HEK293T (cell line): Measurements from ENCODE around the gene CAT.

Experiments
- CTCF ChIA-PET: fragments of 350-600 bp; formaldehyde crosslinking; extraction: SDS; loops from one replicate; lab custom pipeline; 2021; ENCODE audit warnings: antibody characterized with exemption, inconsistent platforms; lab: Yijun Ruan, JAX
- POLR2A ChIA-PET: fragments of 350-600 bp; formaldehyde crosslinking; extraction: SDS; loops from one replicate; lab custom pipeline; 2020; ENCODE audit warnings: antibody characterized with exemption, inconsistent platforms; lab: Yijun Ruan, JAX
- DNase-seq: peaks from one replicate; pipeline ENCODE4 v3.0.0; 2012; ENCODE audit warnings: mixed read lengths; ENCODE audit errors: extremely low spot score
- ARNT ChIP-seq: fragments of 450-650 bp; IDR thresholded peaks from 2 replicates; pipeline ENCODE4 v1.6.1; 2017; ENCODE audit warnings: mild to moderate bottlenecking
- BHLHE40 ChIP-seq: fragments of 450-650 bp; IDR thresholded peaks from 2 replicates; pipeline ENCODE4 v1.6.1; 2016; ENCODE audit warnings: mild to moderate bottlenecking, moderate library complexity, borderline replicate concordance
- CTBP1 ChIP-seq: fragments of 450-650 bp; IDR thresholded peaks from 2 replicates; pipeline ENCODE4 v1.6.1; 2016; ENCODE audit warnings: borderline replicate concordance
- ELF4 ChIP-seq: fragments of 450-650 bp; IDR thresholded peaks from 2 replicates; pipeline ENCODE4 v1.6.1; 2017; ENCODE audit warnings: antibody characterized with exemption
- FOXA1 ChIP-seq: fragments of 450-650 bp; IDR thresholded peaks from 2 replicates; pipeline ENCODE4 v1.6.1; 2016; ENCODE audit warnings: mild to moderate bottlenecking
- FOXK2 ChIP-seq: fragments of 450-650 bp; IDR thresholded peaks from 2 replicates; pipeline ENCODE4 v1.6.1; 2016; ENCODE audit warnings: mild to moderate bottlenecking
- FOXM1 ChIP-seq: fragments of 450-650 bp; IDR thresholded peaks from 2 replicates; pipeline ENCODE4 v1.6.1; 2017; ENCODE audit warnings: mild to moderate bottlenecking, borderline replicate concordance
- HDGF ChIP-seq: fragments of 450-650 bp; IDR thresholded peaks from 2 replicates; pipeline ENCODE4 v1.6.1; 2017; ENCODE audit warnings: antibody characterized with exemption, borderline replicate concordance
- L3MBTL2 ChIP-seq: fragments of 450-650 bp; conservative IDR thresholded peaks from 2 replicates; pipeline ENCODE4 v1.6.1; 2016; ENCODE audit warnings: mild to moderate bottlenecking
- LEF1 ChIP-seq: fragments of 450-650 bp; IDR thresholded peaks from 2 replicates; pipeline ENCODE4 v1.6.1; 2017; ENCODE audit warnings: mild to moderate bottlenecking, borderline replicate concordance
- NFRKB ChIP-seq: fragments of 450-650 bp; IDR thresholded peaks from 2 replicates; pipeline ENCODE4 v1.6.1; 2016; ENCODE audit warnings: mild to moderate bottlenecking, moderate library complexity
- SP1 ChIP-seq: fragments of 450-650 bp; IDR thresholded peaks from 2 replicates; pipeline ENCODE4 v1.6.1; 2017
- SUZ12 ChIP-seq: fragments of 450-650 bp; IDR thresholded peaks from 2 replicates; pipeline ENCODE4 v1.6.1; 2016; ENCODE audit warnings: mild to moderate bottlenecking
- TARDBP ChIP-seq: fragments of 450-650 bp; IDR thresholded peaks from 2 replicates; pipeline ENCODE4 v1.6.1; 2016
- ZNF384 ChIP-seq: fragments of 450-650 bp; IDR thresholded peaks from 2 replicates; pipeline ENCODE4 v1.6.1; 2016
- TF ChIP-seq, protein P1 (sequence below): fragments of 450-650 bp; IDR thresholded peaks from 2 replicates; pipeline ENCODE4 v1.6.1; 2016

The CAT gene

DNA sequence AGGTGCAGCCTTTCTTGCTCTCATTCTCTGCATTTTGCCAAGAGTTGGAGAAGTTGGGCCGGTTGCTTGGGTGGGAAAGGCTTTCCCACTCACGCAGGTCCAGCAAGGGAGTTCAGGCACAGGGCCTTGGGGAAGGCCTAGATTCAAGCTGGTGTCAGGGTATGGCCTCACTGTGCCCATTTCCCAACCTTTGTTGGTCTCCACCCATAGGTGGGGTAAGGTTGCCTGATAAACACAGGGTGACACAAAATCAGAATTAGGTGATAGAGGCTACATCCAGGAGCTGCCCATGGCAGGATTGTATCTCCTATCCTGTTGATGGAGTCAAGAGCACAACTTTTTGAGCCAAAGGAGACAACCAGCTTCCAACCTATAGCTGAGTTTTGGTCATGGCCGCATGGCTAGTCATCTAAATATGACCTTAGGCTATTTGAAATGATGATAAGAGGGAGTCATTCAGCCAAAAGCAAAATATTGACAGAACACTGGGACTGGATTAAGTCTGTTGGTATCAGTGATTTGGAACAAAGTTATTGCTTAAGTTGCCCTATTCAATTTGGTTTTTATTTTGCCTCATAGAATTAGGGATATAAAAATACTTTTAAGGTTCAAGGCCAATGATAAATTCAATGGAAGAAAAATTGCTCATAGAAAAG is 20.9 kb downstream of the CAT start:
- no peak for DNase-seq
- ChIA-PET POLR2A (no interaction called here), CTCF (interaction anchor here (0.6 to 1.2 kb wide), 2 partner anchors 94 to 300 kb away, joined by 3 to 6 read pairs; no protein-coding TSS in a partner anchor)

GRCh38 chr11:34460278-34460677 is 21.5 kb downstream of the CAT start:
- DNase-seq = no peak
- POLR2A ChIA-PET = no interaction called here
- CTCF ChIA-PET = interaction anchor here (0.6 to 1.2 kb wide), 2 partner anchors 94 to 299 kb away, joined by 3 to 6 read pairs; no protein-coding TSS in a partner anchor
- TF ChIP-seq, protein P1, sequence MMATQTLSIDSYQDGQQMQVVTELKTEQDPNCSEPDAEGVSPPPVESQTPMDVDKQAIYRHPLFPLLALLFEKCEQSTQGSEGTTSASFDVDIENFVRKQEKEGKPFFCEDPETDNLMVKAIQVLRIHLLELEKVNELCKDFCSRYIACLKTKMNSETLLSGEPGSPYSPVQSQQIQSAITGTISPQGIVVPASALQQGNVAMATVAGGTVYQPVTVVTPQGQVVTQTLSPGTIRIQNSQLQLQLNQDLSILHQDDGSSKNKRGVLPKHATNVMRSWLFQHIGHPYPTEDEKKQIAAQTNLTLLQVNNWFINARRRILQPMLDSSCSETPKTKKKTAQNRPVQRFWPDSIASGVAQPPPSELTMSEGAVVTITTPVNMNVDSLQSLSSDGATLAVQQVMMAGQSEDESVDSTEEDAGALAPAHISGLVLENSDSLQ = no peak
- TF ChIP-seq L3MBTL2 (no peak), FOXA1 (no peak), FOXM1 (no peak), NFRKB (no peak), ZNF384 (no peak), LEF1 (no peak), FOXK2 (no peak), TARDBP (no peak), ARNT (no peak), HDGF (no peak), ELF4 (no peak), CTBP1 (no peak), BHLHE40 (no peak), SUZ12 (no peak), SP1 (no peak)

More for the DNA sequence above, 20.9 kb downstream of the CAT start:
- TF ChIP-seq ELF4 = no peak
- TF ChIP-seq CTBP1 = no peak
- TF ChIP-seq SP1 = no peak
- no peak for TF ChIP-seq TARDBP
- TF ChIP-seq NFRKB = no peak

- POLR2A ChIA-PET = no interaction called here
- TF ChIP-seq HDGF (no peak), ARNT (no peak), CTBP1 (no peak), FOXM1 (no peak), ELF4 (no peak), FOXK2 (no peak), FOXA1 (no peak), LEF1 (no peak), L3MBTL2 (no peak), SP1 (no peak), NFRKB (no peak), BHLHE40 (no peak), TARDBP (no peak), SUZ12 (no peak), ZNF384 (no peak)
- TF ChIP-seq, protein P1 = no peak
- CTCF ChIA-PET = no interaction called here
Measured at GRCh38 chr11:34461215-34461614, 22.5 kb downstream of the CAT start.

GRCh38 chr11:34464591-34465051 is 25.9 kb downstream of the CAT start:
- POLR2A ChIA-PET = no interaction called here
- TF ChIP-seq SP1 (no peak), LEF1 (no peak), BHLHE40 (no peak), FOXM1 (no peak), HDGF (no peak)
- DNase-seq = no peak
- CTCF ChIA-PET = interaction anchor here (1.5 kb wide), 1 partner anchor 99 kb away, joined by 5 read pairs; no protein-coding TSS in a partner anchor

More at GRCh38 chr11:34461215-34461614, 22.5 kb downstream of the CAT start:
- no peak for DNase-seq

DNA sequence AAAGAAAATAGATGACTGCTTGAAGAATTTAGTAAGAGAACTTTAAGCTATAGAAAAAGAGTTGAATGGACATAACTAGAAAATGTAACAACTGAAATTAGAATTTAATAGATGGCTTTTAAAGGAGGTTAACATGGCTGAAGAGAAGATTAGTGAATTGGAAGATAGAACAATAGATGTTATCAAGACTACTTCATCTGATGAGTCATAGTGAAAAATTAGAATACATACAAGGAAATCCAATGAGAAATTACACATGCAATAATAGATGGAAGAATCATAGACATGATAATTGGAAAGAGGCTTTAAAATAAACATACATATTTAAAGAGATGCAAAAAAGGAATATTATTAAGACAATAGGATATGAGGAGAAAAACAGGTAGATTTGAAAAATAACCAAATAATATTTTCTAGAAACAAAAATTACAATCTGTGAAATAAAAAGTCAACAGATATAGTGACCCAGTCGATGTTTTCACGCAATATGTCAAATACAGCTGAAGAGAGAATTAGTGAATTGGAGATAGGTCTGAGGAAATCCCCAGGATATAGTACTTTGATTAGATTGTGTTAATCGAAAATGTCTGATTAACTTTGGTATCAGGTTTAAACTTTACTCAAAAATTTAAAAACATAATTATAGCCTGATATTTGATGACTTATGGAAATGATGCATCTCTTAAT is 28.2 kb downstream of the CAT start:
- ChIA-PET CTCF (interaction anchor here (0.5 to 1.4 kb wide), 2 partner anchors 36 to 101 kb away, joined by 3 to 8 read pairs; no protein-coding TSS in a partner anchor), POLR2A (no interaction called here)
- no peak for TF ChIP-seq BHLHE40
- no peak for TF ChIP-seq CTBP1
- no peak for TF ChIP-seq SUZ12
- TF ChIP-seq TARDBP = no peak
- TF ChIP-seq L3MBTL2 = no peak
- no peak for TF ChIP-seq FOXA1
- no peak for TF ChIP-seq ZNF384
- TF ChIP-seq NFRKB = no peak
- no peak for TF ChIP-seq HDGF
- TF ChIP-seq LEF1 = no peak
- TF ChIP-seq FOXK2 = no peak
- no peak for TF ChIP-seq ARNT
- no peak for TF ChIP-seq SP1
- TF ChIP-seq, protein P1 = no peak
- TF ChIP-seq ELF4 = no peak
- no peak for TF ChIP-seq FOXM1
- no peak for DNase-seq
